Neural cell (in vitro differentiated cells): Measurements from ENCODE around the gene IFT122. TPM values are rescaled to one million over a fixed set of nuclear protein-coding genes. Genes with fewer than 3 reads are reported as not detected.

Experiments
- H2AFZ ChIP-seq: fragments of 200-600, 300-800 bp; sonication (generic), shearing (Covaris generic); 2 replicates; pipeline ENCODE4 v1.6.0; 2014; ENCODE audit warnings: low read depth, mild to moderate bottlenecking, antibody characterized with exemption, low read length, moderate library complexity
- H3F3A ChIP-seq: fragments of 200-600 bp; shearing (Covaris generic); 2 replicates; pipeline ENCODE4 v1.6.1; 2016; ENCODE audit warnings: mild to moderate bottlenecking, moderate library complexity, mixed read lengths, antibody characterized with exemption, low read length; ENCODE audit not compliant: insufficient read depth, poor library complexity, severe bottlenecking
- H3K27ac ChIP-seq: fragments of 200-600, 300-800 bp; sonication (generic), shearing (Covaris generic); 2 replicates; pipeline ENCODE4 v1.5.1; 2014; ENCODE audit warnings: mild to moderate bottlenecking, low read length, moderate library complexity
- H3K27me3 ChIP-seq: fragments of 300-800, 200-600 bp; sonication (generic), shearing (Covaris generic); 2 replicates; pipeline ENCODE4 v1.6.0; 2014; ENCODE audit warnings: mild to moderate bottlenecking, low read depth, low read length, moderate library complexity; ENCODE audit not compliant: insufficient read depth
- H3K36me3 ChIP-seq: fragments of 300-800, 200-600 bp; sonication (generic), shearing (Covaris generic); 2 replicates; pipeline ENCODE4 v1.5.1; 2014; ENCODE audit warnings: mild to moderate bottlenecking, antibody characterized with exemption, low read length, moderate library complexity; ENCODE audit not compliant: insufficient read depth
- H3K4me2 ChIP-seq: fragments of 300-800, 200-600 bp; sonication (generic), shearing (Covaris generic); 2 replicates; pipeline ENCODE4 v1.6.0; 2014; ENCODE audit warnings: mild to moderate bottlenecking, low read length
- H3K4me3 ChIP-seq: fragments of 300-800, 200-600 bp; sonication (generic), shearing (Covaris generic); 2 replicates; pipeline ENCODE4 v1.5.1; 2014; ENCODE audit warnings: mild to moderate bottlenecking, low read length, moderate library complexity
- H3K79me2 ChIP-seq: fragments of 200-600 bp; shearing (Covaris generic); replicated peaks from 2 replicates; pipeline ENCODE4 v1.6.0; 2014; ENCODE audit warnings: mild to moderate bottlenecking, low read length, moderate library complexity; ENCODE audit not compliant: insufficient read depth
- H3K9ac ChIP-seq: fragments of 300-800, 200-600 bp; sonication (generic), shearing (Covaris generic); 2 replicates; pipeline ENCODE4 v1.6.1; 2016; ENCODE audit warnings: mild to moderate bottlenecking, low read length, mixed read lengths
- H3K9me2 ChIP-seq: fragments of 200-600 bp; shearing (Covaris generic); 2 replicates; pipeline ENCODE4 v1.6.1; 2016; ENCODE audit warnings: mild to moderate bottlenecking, low read length, mixed read lengths; ENCODE audit not compliant: insufficient read depth
- H3K9me3 ChIP-seq: fragments of 200-600, 300-800 bp; sonication (generic), shearing (Covaris generic); 2 replicates; pipeline ENCODE4 v1.6.1; 2016; ENCODE audit warnings: mild to moderate bottlenecking, mixed run types, low read length, moderate library complexity, mixed read lengths
- H4K20me1 ChIP-seq: fragments of 200-600 bp; shearing (Covaris generic); 2 replicates; pipeline ENCODE4 v1.6.1; 2016; ENCODE audit warnings: mild to moderate bottlenecking, mixed run types; ENCODE audit not compliant: insufficient read depth
- EP300 ChIP-seq: fragments of 450-650 bp; conservative IDR thresholded peaks from 2 replicates; pipeline ENCODE4 v1.6.1; 2014; ENCODE audit warnings: antibody characterized with exemption, mild to moderate bottlenecking, moderate library complexity; ENCODE audit not compliant: poor library complexity, severe bottlenecking
- EZH2 ChIP-seq: fragments of 200-600, 300-800 bp; shearing (Covaris generic), sonication (generic); IDR thresholded peaks from 2 replicates; pipeline ENCODE4 v1.6.1; 2014; ENCODE audit warnings: antibody characterized with exemption, low read length, borderline replicate concordance, mild to moderate bottlenecking; ENCODE audit not compliant: insufficient read depth, poor library complexity, severe bottlenecking
- MXI1 ChIP-seq: fragments of 450-650 bp; conservative IDR thresholded peaks from 2 replicates; pipeline ENCODE4 v1.6.1; 2014; ENCODE audit warnings: antibody characterized with exemption, mild to moderate bottlenecking; ENCODE audit not compliant: poor library complexity, severe bottlenecking
- POLR2AphosphoS5 ChIP-seq: IDR thresholded peaks from 2 replicates; pipeline ENCODE4 v1.6.1; 2012
- RAD21 ChIP-seq: fragments of 450-650 bp; conservative IDR thresholded peaks from 2 replicates; pipeline ENCODE4 v1.6.1; 2014; ENCODE audit warnings: antibody characterized with exemption, mild to moderate bottlenecking, moderate library complexity
- SMC3 ChIP-seq: fragments of 450-650 bp; conservative IDR thresholded peaks from 2 replicates; pipeline ENCODE4 v1.6.1; 2014; ENCODE audit warnings: antibody characterized with exemption, mild to moderate bottlenecking, moderate library complexity; ENCODE audit not compliant: poor library complexity
- TAF1 ChIP-seq: IDR thresholded peaks from 2 replicates; pipeline ENCODE4 v1.6.1; 2012; ENCODE audit warnings: low read depth
- polyA plus RNA-seq: library from polyadenylated mRNA; depleted of rRNA; stranded (reverse); fragments of >200 nt; gene quantifications from 2 replicates; pipeline ENCODE4 v1.2.3, GENCODE V29; 2014
- TF ChIP-seq, protein P1 (sequence below): fragments of 450-650 bp; IDR thresholded peaks from 2 replicates; pipeline ENCODE4 v1.5.1; 2014; ENCODE audit warnings: antibody characterized with exemption, mild to moderate bottlenecking, moderate library complexity; ENCODE audit not compliant: poor library complexity, severe bottlenecking
- TF ChIP-seq, protein P2 (sequence below): IDR thresholded peaks from 2 replicates; pipeline ENCODE4 v1.6.1; 2012; ENCODE audit warnings: borderline replicate concordance

IFT122 gene
- polyA plus RNA-seq, 1 donor from 2014 or later, result 28.3 TPM

DNA sequence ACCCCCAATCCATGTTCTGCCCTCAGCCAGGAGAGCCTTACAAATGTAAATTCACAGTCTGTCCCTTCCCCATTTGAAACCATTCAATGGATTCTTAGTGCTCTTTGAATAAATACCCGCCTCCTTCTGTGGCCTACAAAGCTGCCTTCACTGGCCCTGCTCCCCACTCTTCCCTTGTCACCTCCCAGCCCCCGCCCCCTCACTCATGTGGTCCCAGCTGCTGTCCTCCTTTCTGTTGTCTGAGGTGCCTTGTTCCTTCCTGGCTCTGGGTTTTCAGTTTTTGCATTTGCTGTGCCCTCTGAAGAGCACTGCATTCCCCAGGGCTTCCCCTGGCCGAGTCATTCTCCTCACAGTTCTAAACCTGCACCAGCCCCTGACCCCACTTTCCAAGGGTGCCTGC lies 14.8 kb upstream of the IFT122 start:
- Histone ChIP-seq H3K36me3 (no peaks in the 10 kb centered on the region), H2AFZ (no peak overlapping the region), H3K4me2 (no peak overlapping the region), H3K9me3 (no peaks in the 10 kb centered on the region), H4K20me1 (no peaks in the 10 kb centered on the region), H3K4me3 (no peak overlapping the region), H3K9me2 (no peaks in the 10 kb centered on the region), H3K27ac (no peak overlapping the region), H3F3A (no peaks in the 10 kb centered on the region), H3K9ac (no peak overlapping the region), H3K79me2 (no peaks in the 10 kb centered on the region), H3K27me3 (no peaks in the 10 kb centered on the region)
- TF ChIP-seq SMC3, result no peak

DNA sequence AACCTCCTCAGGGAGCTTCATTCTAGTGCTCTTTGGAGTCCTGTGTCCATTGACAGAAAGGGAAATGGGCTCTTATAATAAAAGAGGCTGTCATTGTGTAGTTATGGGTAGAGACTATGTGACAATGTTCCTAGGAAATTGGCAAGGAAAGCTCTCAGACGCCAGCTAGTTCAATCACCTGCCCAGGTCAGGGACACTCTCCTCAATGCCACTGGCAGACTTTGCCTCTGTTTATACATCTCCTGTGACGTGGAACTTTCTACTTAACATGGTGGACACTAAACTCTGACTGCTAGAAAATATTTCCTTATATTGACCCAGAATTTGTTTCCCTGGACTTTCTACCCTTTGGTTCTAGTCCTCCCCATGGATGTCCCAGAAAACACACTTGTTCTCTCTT lies 14.4 kb upstream of the IFT122 start:
- Histone ChIP-seq H3K79me2 (no peaks in the 10 kb centered on the region), H3K9me3 (no peaks in the 10 kb centered on the region), H3K27ac (no peak overlapping the region), H3K9ac (no peak overlapping the region), H3K9me2 (no peaks in the 10 kb centered on the region), H3K4me2 (no peak overlapping the region), H3K27me3 (no peaks in the 10 kb centered on the region), H3K4me3 (no peak overlapping the region), H4K20me1 (no peaks in the 10 kb centered on the region), H2AFZ (no peak overlapping the region), H3K36me3 (no peaks in the 10 kb centered on the region), H3F3A (no peaks in the 10 kb centered on the region)
- TF ChIP-seq RAD21 (no peak), TAF1 (no peak), EZH2 (no peak), EP300 (no peak), POLR2AphosphoS5 (no peak), MXI1 (no peak), SMC3 (no peak)
- TF ChIP-seq, protein P1, sequence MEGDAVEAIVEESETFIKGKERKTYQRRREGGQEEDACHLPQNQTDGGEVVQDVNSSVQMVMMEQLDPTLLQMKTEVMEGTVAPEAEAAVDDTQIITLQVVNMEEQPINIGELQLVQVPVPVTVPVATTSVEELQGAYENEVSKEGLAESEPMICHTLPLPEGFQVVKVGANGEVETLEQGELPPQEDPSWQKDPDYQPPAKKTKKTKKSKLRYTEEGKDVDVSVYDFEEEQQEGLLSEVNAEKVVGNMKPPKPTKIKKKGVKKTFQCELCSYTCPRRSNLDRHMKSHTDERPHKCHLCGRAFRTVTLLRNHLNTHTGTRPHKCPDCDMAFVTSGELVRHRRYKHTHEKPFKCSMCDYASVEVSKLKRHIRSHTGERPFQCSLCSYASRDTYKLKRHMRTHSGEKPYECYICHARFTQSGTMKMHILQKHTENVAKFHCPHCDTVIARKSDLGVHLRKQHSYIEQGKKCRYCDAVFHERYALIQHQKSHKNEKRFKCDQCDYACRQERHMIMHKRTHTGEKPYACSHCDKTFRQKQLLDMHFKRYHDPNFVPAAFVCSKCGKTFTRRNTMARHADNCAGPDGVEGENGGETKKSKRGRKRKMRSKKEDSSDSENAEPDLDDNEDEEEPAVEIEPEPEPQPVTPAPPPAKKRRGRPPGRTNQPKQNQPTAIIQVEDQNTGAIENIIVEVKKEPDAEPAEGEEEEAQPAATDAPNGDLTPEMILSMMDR, result no peak
- TF ChIP-seq, protein P2, sequence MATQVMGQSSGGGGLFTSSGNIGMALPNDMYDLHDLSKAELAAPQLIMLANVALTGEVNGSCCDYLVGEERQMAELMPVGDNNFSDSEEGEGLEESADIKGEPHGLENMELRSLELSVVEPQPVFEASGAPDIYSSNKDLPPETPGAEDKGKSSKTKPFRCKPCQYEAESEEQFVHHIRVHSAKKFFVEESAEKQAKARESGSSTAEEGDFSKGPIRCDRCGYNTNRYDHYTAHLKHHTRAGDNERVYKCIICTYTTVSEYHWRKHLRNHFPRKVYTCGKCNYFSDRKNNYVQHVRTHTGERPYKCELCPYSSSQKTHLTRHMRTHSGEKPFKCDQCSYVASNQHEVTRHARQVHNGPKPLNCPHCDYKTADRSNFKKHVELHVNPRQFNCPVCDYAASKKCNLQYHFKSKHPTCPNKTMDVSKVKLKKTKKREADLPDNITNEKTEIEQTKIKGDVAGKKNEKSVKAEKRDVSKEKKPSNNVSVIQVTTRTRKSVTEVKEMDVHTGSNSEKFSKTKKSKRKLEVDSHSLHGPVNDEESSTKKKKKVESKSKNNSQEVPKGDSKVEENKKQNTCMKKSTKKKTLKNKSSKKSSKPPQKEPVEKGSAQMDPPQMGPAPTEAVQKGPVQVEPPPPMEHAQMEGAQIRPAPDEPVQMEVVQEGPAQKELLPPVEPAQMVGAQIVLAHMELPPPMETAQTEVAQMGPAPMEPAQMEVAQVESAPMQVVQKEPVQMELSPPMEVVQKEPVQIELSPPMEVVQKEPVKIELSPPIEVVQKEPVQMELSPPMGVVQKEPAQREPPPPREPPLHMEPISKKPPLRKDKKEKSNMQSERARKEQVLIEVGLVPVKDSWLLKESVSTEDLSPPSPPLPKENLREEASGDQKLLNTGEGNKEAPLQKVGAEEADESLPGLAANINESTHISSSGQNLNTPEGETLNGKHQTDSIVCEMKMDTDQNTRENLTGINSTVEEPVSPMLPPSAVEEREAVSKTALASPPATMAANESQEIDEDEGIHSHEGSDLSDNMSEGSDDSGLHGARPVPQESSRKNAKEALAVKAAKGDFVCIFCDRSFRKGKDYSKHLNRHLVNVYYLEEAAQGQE, result no peak

DNA sequence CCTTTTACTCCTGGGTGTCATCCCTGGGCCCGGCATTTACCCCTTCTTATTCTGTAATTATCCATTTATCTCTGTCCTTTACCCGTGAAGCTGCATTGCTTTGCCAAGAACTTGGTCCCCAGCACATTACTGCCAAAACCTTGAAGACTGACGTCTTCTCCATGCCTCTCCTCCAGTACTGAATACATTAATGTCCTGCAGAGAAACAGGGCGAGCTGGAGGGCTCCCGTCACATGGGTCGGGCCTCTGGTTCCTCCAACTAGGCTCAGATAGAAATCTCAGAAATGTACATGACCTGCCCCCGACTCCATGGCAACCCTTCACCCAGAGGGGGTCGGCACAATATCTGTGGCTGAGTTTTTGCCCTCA lies 12.0 kb upstream of the IFT122 start:
- no peaks in the 10 kb centered on the region for H3K36me3 ChIP-seq
- H3K27ac ChIP-seq, result no peak overlapping the region
- peak overlapping the region; percentile 49 for H3K9ac ChIP-seq
- no peaks in the 10 kb centered on the region for H4K20me1 ChIP-seq
- peak overlapping the region; percentile 74 for H3K4me3 ChIP-seq
- H3K79me2 ChIP-seq, result no peaks in the 10 kb centered on the region
- H3K9me2 ChIP-seq, result no peaks in the 10 kb centered on the region
- H3K9me3 ChIP-seq, result no peaks in the 10 kb centered on the region
- no peaks in the 10 kb centered on the region for H3K27me3 ChIP-seq
- TF ChIP-seq, protein P1, result no peak
- no peak for TF ChIP-seq POLR2AphosphoS5
- TF ChIP-seq, protein P2, result no peak
- TF ChIP-seq RAD21, result no peak
- TF ChIP-seq SMC3, result no peak
- H3K4me2 ChIP-seq, result peak overlapping the region; percentile 70
- H2AFZ ChIP-seq, result no peak overlapping the region
- H3F3A ChIP-seq, result no peaks in the 10 kb centered on the region
